Activated naive CD8-positive, alpha-beta T cell treated with anti-CD3 and anti-CD28 coated beads, Interleukin-2, amount 50 U/mL, for 24 hours (primary cell): ENCODE data around the gene SERAC1.

ENCODE experiments used
- ATAC-seq: fragments of 150-1000 bp; cut with Tn5 transposase; one replicate; pipeline ENCODE4 v1.10.0; 2021
- DNase-seq: peaks from one replicate; pipeline ENCODE4 v3.0.0; 2021
- H3K27ac Mint-ChIP-seq: one replicate; pipeline ENCODE4 v1.8.0; 2021; ENCODE audit warnings: mild to moderate bottlenecking, mixed read lengths
- H3K27me3 Mint-ChIP-seq: one replicate; pipeline ENCODE4 v1.8.0; 2021; ENCODE audit warnings: mixed read lengths
- H3K36me3 Mint-ChIP-seq: one replicate; pipeline ENCODE4 v1.8.0; 2021; ENCODE audit warnings: low read depth, mixed read lengths
- H3K4me1 Mint-ChIP-seq: one replicate; pipeline ENCODE4 v1.8.0; 2021; ENCODE audit warnings: mixed read lengths
- H3K4me3 Mint-ChIP-seq: one replicate; pipeline ENCODE4 v1.8.0; 2021; ENCODE audit warnings: mild to moderate bottlenecking, moderate library complexity, mixed read lengths
- H3K9me3 Mint-ChIP-seq: one replicate; pipeline ENCODE4 v1.8.0; 2021; ENCODE audit warnings: mixed read lengths

SERAC1 gene

DNA sequence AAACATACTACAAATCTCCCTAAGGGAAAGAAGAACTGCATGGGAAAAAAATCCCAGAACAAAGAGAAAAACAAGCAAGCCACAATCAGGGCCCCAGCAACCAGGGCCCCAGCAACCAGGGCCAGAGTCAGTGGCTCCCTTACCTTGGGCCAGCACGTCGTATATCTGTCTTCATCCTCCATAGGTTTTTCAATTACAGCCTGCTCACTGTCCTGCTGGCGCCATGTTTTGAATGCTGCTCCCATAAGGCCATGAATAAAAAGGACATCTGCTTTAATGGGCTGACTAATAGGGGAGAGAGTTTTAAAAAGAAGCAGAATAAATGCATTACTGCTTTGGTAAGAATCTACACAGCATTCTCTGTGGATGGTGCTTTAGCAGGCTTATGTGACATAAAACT lies 49.2 kb downstream of the SERAC1 start:
- no peaks in the 10 kb centered on the region for H3K4me1 Mint-ChIP-seq
- H3K9me3 Mint-ChIP-seq = no peaks in the 10 kb centered on the region
- H3K27ac Mint-ChIP-seq = no peak overlapping the region
- DNase-seq (no peak), ATAC-seq (no peak)
- H3K27me3 Mint-ChIP-seq = no peaks in the 10 kb centered on the region
- H3K36me3 Mint-ChIP-seq = peaks cover 6% of the 10 kb centered on the region
- H3K4me3 Mint-ChIP-seq = no peak overlapping the region

DNA sequence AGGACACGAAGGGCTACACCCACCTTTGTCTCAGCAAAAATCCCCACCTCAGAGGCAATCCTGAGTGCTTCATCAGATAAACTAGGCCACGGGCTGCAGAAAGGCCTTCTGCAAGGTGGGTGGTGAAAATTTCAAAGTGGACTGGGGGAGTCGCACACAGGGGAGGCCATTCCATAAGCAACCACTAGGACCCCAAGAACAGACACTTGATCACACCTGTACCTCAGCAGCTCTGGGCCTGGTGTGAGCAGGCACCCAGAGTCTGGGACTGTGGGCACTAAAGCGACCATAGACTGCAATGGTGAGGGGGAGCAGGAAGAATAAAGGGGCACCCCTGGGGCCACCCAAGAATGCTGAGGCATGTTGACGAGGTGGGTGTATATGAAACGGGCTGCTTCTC lies 52.6 kb downstream of the SERAC1 start:
- ATAC-seq = no peak
- Mint-ChIP-seq H3K27ac (no peak overlapping the region), H3K4me3 (no peak overlapping the region), H3K36me3 (peaks cover 2% of the 10 kb centered on the region), H3K4me1 (no peaks in the 10 kb centered on the region), H3K27me3 (no peaks in the 10 kb centered on the region), H3K9me3 (no peaks in the 10 kb centered on the region)
- no peak for DNase-seq

DNA sequence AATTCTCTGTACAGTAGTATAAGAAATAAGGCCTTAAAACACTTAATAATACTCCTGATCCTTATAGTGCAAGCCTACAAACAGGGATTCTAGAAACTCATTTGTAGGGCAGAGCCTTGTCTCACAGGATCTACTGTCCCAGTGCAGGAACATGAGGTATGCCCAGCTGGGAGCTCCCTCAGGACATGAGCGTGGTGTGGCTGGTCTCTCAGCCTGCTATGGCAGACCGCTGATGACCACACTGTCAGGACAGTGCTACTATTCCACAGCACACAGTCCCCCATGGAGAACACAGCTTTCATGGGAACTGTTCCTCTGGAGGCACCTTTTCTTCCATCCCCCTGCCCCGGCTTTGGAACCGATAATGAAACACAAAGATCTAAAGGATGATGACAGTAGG lies 53.0 kb downstream of the SERAC1 start:
- Mint-ChIP-seq H3K27ac (no peak overlapping the region), H3K27me3 (no peaks in the 10 kb centered on the region), H3K36me3 (peaks cover 2% of the 10 kb centered on the region), H3K4me3 (no peak overlapping the region), H3K4me1 (no peaks in the 10 kb centered on the region), H3K9me3 (no peaks in the 10 kb centered on the region)
- ATAC-seq (no peak), DNase-seq (no peak)

DNA sequence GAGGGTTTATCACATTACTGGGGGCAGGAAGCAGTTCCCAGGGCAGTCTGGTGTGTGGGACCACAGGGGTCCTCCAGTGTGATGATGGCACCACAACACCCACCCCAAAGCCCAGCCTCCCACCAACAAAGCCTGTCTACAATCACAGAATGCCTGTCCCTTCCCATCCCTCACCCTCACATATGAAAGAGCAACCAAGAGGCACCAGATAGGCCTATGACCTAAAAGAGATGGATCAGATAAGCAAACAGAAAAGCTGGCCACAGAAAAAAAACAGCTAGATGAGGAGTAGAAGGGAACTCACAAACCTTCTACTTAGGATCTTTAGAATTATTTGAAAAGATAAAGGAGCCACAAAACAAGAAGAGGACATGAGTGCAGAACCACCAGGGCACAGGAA lies 54.3 kb downstream of the SERAC1 start:
- H3K36me3 Mint-ChIP-seq = peaks cover 9% of the 10 kb centered on the region
- H3K4me3 Mint-ChIP-seq = no peak overlapping the region
- H3K27ac Mint-ChIP-seq = no peak overlapping the region
- ATAC-seq (no peak), DNase-seq (no peak)
- no peaks in the 10 kb centered on the region for H3K4me1 Mint-ChIP-seq
- H3K9me3 Mint-ChIP-seq = no peaks in the 10 kb centered on the region
- H3K27me3 Mint-ChIP-seq = no peaks in the 10 kb centered on the region

DNA sequence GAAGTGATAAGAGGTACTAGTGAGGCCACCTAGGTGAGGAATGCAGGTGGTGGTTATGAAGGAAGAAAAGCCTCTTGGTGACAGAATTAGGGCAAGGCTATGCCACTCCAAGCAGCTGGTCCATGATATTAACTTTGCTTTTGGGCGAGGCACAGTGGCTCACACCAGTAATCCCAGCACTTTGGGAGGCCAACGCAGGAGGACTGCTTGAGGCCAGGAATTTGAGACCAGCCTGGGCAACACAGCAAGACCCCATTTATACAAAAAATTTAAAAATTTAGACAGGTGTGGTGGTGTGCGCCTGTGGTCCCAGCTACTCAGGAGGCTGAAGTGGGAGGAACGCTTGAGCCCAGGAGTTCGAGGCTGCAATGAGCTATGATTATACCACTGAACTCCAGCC lies 56.1 kb downstream of the SERAC1 start:
- Mint-ChIP-seq H3K27ac (no peak overlapping the region), H3K4me3 (no peak overlapping the region), H3K36me3 (peaks cover 7% of the 10 kb centered on the region), H3K4me1 (no peaks in the 10 kb centered on the region), H3K9me3 (no peaks in the 10 kb centered on the region), H3K27me3 (no peaks in the 10 kb centered on the region)
- ATAC-seq (no peak), DNase-seq (no peak)

DNA sequence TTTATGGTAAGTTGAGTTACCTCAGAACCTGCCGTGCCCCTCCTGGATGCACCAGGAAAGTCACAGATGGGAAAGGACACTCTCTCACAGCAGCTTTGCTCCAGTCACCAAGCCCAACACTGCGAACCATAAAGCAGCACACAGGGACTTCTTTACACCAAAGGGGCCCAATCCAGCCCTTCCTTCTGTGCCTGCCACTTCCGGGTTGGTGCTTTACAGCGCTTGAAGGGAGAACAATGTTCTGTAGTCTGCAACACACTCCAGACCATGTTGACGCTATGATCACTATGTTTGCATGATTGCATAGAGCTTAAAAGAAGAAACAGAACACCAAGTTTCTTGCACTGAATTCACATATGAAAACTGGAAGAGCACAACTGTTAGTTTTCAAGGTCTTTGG lies 57.1 kb downstream of the SERAC1 start:
- no peaks in the 10 kb centered on the region for H3K27me3 Mint-ChIP-seq
- no peak overlapping the region for H3K27ac Mint-ChIP-seq
- H3K4me1 Mint-ChIP-seq = no peaks in the 10 kb centered on the region
- no peak overlapping the region for H3K4me3 Mint-ChIP-seq
- ATAC-seq (no peak), DNase-seq (no peak)
- no peaks in the 10 kb centered on the region for H3K9me3 Mint-ChIP-seq
- H3K36me3 Mint-ChIP-seq = peaks cover 7% of the 10 kb centered on the region

DNA sequence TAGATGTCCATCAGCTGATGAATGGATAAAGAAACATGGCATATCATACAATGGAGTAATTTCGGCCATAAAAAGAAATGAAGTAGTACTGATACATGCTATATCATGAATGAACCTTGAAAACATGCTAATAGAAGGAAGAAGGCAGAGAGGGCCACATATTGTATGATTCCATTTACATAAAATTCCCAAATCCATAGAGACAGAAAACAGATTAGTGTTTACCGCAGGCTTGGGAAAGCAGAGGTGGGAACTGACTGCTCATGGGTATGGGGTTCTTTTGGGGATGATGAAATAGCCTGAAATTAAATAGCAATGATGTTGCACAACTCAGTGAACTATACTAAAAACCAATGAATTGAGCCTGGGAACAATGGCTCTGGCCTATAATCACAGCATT lies 58.3 kb downstream of the SERAC1 start:
- no peak overlapping the region for H3K4me3 Mint-ChIP-seq
- H3K9me3 Mint-ChIP-seq = no peaks in the 10 kb centered on the region
- H3K27me3 Mint-ChIP-seq = no peaks in the 10 kb centered on the region
- ATAC-seq = no peak
- H3K27ac Mint-ChIP-seq = no peak overlapping the region
- peaks cover 7% of the 10 kb centered on the region for H3K36me3 Mint-ChIP-seq
- DNase-seq = no peak
- H3K4me1 Mint-ChIP-seq = no peaks in the 10 kb centered on the region

DNA sequence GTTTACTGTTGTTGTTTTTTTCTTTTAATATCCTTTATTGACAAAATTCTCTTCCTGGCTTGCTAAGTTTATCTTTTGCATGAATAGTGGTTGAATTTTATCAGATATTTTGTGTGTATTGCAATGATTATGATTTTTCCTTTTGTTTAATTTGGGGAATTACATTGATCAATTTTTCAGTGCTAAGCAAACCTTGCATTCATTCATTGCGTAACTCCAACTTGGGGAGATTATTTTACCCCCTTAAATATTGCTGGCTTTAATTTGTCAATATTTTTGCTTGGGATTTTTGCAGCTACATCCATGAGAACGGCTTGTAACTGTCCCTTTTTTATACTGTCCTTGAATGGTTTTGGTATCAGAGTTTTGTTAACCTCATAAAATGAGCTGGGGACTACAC lies 63.4 kb downstream of the SERAC1 start:
- ATAC-seq (no peak), DNase-seq (no peak)
- peaks cover 8% of the 10 kb centered on the region for H3K36me3 Mint-ChIP-seq
- H3K4me3 Mint-ChIP-seq = no peak overlapping the region
- H3K4me1 Mint-ChIP-seq = no peaks in the 10 kb centered on the region
- no peaks in the 10 kb centered on the region for H3K27me3 Mint-ChIP-seq
- no peak overlapping the region for H3K27ac Mint-ChIP-seq
- no peaks in the 10 kb centered on the region for H3K9me3 Mint-ChIP-seq

DNA sequence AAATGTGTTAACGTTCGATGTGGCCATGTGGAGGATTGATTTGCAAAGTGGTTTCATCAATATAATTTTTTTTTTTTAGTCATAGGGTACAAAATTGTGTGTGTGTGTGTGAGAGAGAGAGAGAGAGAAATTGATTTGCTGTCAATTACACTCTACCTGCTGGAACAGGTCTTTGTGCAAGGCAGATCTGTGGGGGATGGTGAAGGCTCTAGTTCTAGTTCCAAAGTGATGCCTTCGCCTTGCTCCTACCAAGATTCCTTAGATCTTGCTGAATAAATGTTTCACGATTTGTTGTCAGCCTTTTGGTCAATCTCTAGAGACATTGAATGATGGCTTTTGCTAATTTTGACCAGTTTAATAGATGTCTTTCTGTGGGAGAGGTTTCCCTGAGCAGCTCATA lies 64.8 kb downstream of the SERAC1 start:
- peaks cover 8% of the 10 kb centered on the region for H3K36me3 Mint-ChIP-seq
- DNase-seq (no peak), ATAC-seq (no peak)
- H3K27me3 Mint-ChIP-seq = no peaks in the 10 kb centered on the region
- no peaks in the 10 kb centered on the region for H3K9me3 Mint-ChIP-seq
- H3K4me3 Mint-ChIP-seq = no peak overlapping the region
- no peak overlapping the region for H3K27ac Mint-ChIP-seq
- H3K4me1 Mint-ChIP-seq = no peaks in the 10 kb centered on the region

DNA sequence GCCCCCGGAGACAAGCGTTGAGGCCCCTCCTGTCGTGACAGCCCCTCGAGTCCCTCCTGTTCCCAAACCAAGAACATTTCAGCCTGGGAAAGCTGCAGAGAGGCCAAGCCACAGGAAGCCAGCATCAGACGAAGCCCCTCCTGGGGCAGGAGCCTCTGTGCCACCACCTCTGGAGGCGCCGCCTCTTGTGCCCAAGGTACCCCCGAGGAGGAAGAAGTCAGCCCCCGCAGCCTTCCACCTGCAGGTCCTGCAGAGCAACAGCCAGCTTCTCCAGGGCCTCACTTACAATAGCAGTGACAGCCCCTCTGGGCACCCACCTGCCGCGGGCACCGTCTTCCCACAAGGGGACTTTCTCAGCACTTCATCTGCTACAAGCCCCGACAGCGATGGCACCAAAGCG lies 72.4 kb downstream of the SERAC1 start:
- H3K9me3 Mint-ChIP-seq = no peaks in the 10 kb centered on the region
- H3K27ac Mint-ChIP-seq = no peak overlapping the region
- H3K36me3 Mint-ChIP-seq = peaks cover 28% of the 10 kb centered on the region

DNA sequence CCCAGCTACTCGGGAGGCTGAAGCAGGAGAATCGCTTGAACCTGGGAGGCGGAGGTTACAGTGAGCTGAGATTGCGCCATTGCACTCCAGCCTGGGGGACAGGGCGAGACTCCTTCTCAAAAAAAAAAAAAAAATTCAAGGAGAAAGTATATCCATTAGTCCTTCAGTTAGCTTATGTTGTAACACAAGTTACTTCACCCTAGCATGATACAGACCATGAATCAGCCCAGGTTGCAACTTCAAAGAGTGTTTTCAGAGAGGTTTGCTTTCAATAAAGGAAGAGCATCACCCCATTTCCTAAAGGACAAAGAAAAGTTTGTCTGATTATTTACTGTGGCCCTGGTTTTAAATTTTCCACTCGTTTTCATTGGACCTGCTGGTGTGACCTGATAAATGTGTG lies 73.0 kb downstream of the SERAC1 start:
- H3K4me3 Mint-ChIP-seq = no peak overlapping the region

More for the DNA sequence above, 72.4 kb downstream of the SERAC1 start:
- ATAC-seq (no peak), DNase-seq (no peak)
- Mint-ChIP-seq H3K27me3 (no peaks in the 10 kb centered on the region), H3K4me1 (no peaks in the 10 kb centered on the region), H3K4me3 (no peak overlapping the region)

DNA sequence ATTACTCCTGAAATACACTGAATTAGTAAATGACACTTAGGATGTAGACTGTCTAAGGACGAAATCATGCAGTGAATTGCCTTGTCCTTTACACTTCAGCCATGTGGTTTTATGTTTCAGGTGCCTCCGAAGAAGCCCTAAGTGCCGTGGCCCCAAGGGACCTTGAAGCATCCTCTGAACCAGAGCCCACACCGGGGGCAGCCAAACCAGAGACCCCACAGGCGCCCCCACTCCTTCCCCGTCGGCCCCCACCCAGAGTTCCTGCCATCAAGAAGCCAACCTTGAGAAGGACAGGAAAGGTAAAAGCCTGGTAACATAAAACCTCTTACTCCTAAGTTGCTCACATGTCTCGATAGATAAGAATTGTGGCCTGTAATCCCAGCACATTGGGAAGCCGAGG lies 75.3 kb downstream of the SERAC1 start:
- Mint-ChIP-seq H3K9me3 (no peaks in the 10 kb centered on the region), H3K27me3 (no peaks in the 10 kb centered on the region), H3K4me1 (no peaks in the 10 kb centered on the region), H3K36me3 (peaks cover 29% of the 10 kb centered on the region), H3K4me3 (no peak overlapping the region), H3K27ac (no peak overlapping the region)
- ATAC-seq (no peak), DNase-seq (no peak)

More for the DNA sequence above, 73.0 kb downstream of the SERAC1 start:
- Mint-ChIP-seq H3K27me3 (no peaks in the 10 kb centered on the region), H3K36me3 (peaks cover 28% of the 10 kb centered on the region), H3K4me1 (no peaks in the 10 kb centered on the region), H3K27ac (no peak overlapping the region), H3K9me3 (no peaks in the 10 kb centered on the region)
- DNase-seq = no peak
- ATAC-seq = no peak

DNA sequence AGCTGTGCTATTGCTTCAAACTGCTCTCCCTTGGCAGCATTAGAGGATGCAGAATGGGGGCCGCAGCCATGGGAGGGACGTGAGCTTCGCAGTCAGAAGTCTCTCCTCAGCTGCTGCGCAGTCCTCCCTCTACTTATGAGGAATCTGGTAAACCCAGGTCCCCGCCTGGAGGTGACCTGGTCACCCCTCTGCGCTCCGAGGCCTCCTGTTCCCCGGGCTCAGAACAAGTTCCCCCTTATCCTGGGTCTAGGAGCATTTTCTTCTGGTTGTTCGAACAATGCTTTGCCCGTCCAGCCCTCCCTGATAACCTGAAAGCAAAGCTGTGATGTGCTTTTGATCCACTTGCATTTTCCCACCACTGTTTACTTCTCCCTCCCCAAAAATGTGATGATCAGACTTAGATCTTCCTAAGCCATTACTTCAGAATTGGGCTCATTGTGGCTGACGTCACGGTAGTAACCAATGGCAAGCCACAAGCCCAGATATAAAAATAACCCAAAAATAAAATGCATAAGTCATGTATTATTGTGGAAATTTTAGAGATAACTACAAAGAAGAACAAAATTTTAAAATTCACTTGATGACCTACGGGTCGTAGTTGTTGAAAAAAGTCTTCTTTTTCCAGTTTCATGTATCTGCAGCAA lies 80.7 kb downstream of the SERAC1 start:
- no peaks in the 10 kb centered on the region for H3K4me1 Mint-ChIP-seq
- no peak overlapping the region for H3K4me3 Mint-ChIP-seq
- ATAC-seq (no peak), DNase-seq (no peak)
- no peaks in the 10 kb centered on the region for H3K27me3 Mint-ChIP-seq
- no peak overlapping the region for H3K27ac Mint-ChIP-seq
- peaks cover 39% of the 10 kb centered on the region for H3K36me3 Mint-ChIP-seq
- no peaks in the 10 kb centered on the region for H3K9me3 Mint-ChIP-seq

DNA sequence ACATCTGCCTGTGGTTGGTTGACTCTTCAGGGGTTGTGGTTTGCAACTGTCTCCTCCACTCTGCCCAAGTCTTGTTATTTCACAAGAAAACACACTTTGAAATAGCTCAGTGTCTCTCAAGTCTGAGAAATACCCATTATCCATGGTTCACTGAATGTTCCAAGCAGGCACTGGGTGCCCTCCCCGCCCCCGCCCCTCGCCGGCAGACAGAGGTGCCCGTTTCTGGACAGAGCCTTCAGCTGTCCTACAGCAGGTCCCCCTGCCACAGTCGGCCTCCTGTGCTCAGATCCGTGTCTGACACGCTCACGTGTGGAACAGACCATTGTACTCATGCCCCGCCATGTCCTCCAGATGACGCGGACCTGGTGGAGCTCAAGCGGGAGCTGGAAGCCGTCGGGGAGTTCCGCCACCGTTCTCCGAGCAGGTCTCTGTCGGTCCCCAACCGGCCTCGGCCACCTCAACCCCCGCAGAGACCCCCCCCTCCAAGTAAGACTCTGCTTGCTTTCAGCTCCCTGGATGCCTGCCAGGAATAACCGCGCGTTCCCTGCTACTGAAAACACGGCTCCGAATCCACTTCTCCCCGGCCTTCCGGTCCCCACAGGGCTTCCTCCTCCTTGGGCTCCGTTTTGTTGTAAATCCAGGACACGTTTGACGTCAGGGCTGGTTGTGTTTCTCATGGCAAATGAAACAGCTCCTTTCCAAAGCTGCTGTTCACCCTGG lies 81.4 kb downstream of the SERAC1 start:
- peaks cover 42% of the 10 kb centered on the region for H3K36me3 Mint-ChIP-seq
- H3K9me3 Mint-ChIP-seq = no peaks in the 10 kb centered on the region
- H3K27ac Mint-ChIP-seq = no peak overlapping the region
- H3K4me1 Mint-ChIP-seq = no peaks in the 10 kb centered on the region
- H3K27me3 Mint-ChIP-seq = no peaks in the 10 kb centered on the region
- no peak overlapping the region for H3K4me3 Mint-ChIP-seq
- ATAC-seq (no peak), DNase-seq (no peak)

DNA sequence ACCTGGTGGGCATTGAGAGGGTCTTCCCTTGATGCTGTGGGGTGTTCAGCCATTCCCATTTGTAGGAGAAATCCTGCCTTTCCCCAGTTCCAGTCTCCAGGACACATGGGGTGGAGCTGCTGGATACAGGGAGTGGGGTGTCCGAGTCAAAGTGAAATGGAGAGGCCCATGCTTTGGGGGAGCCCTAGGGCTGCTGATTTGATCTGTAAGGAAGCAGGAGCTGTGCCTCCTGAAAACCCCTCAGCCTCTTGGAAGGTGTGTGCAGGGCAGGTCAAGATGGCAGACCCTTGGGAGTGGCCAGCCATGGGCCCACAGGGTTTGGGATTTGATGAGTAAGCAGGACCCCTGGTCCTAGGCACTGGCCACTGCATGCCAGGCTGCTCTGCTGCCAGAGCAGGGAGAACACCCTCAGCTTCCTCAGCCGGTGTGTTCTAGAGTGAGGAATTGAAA lies 82.0 kb downstream of the SERAC1 start:
- Mint-ChIP-seq H3K4me3 (no peak overlapping the region), H3K27me3 (no peaks in the 10 kb centered on the region), H3K36me3 (peaks cover 43% of the 10 kb centered on the region), H3K9me3 (no peaks in the 10 kb centered on the region), H3K4me1 (no peaks in the 10 kb centered on the region), H3K27ac (no peak overlapping the region)
- DNase-seq (no peak), ATAC-seq (peak; percentile 40)
